ENCODE results near the gene KIF13A. TPM values are rescaled to one million over a fixed set of nuclear protein-coding genes. Genes with fewer than 3 reads are reported as not detected.
A peak's percentile ranks its signal among the peaks of the same experiment; 100 is the strongest.

KIF13A gene
- total RNA-seq, 1 donor from 2014 or later = 29.0 TPM

- no peaks in the 10 kb centered on the region for H3F3A ChIP-seq (ENCODE audit: low read depth)
- H2AFZ ChIP-seq (replicated peaks) = no peak overlapping the region
- H3K27me3 ChIP-seq = no peaks in the 10 kb centered on the region
- no peak overlapping the region for H3K27ac ChIP-seq
- Mint-ChIP-seq H3K4me3 (no peak overlapping the region), H3K9me3 (no peaks in the 10 kb centered on the region), H3K4me1 (no peaks in the 10 kb centered on the region), H3K27me3 (ENCODE audit: insufficient read depth, low read depth) (peaks cover 2% of the 10 kb centered on the region), H3K27ac (peak overlapping the region; percentile 21), H3K36me3 (no peaks in the 10 kb centered on the region)
- TF ChIP-seq EZH2 (IDR thresholded peaks at IDR 0.05) (no peak), EZH2phosphoT487 (IDR thresholded peaks at IDR 0.05) (no peak), CTCF (IDR thresholded peaks at IDR 0.05) (no peak)
- H3K4me2 ChIP-seq = no peak overlapping the region
- no peak overlapping the region for H3K9ac ChIP-seq
- no peaks in the 10 kb centered on the region for H3K4me1 ChIP-seq
- no peak overlapping the region for H3K4me3 ChIP-seq
- no peak for DNase-seq (ENCODE audit: low spot score)
- H3K9me3 ChIP-seq (ENCODE audit: low read depth) = no peaks in the 10 kb centered on the region
- H3K79me2 ChIP-seq (ENCODE audit: low read depth) = no peaks in the 10 kb centered on the region
- no peaks in the 10 kb centered on the region for H4K20me1 ChIP-seq (ENCODE audit: low read depth)
- no peaks in the 10 kb centered on the region for H3K36me3 ChIP-seq
Observed at GRCh38 chr6:17744019-17744756, 243.2 kb downstream of the KIF13A start.

GRCh38 chr6:17741507-17741906, 245.9 kb downstream of the KIF13A start:
- no peak overlapping the region for H3K27ac Mint-ChIP-seq
- Histone ChIP-seq H3K36me3 (no peaks in the 10 kb centered on the region), H3K79me2 (ENCODE audit: low read depth) (no peaks in the 10 kb centered on the region), H3K27ac (no peak overlapping the region), H3K27me3 (no peaks in the 10 kb centered on the region), H3F3A (ENCODE audit: low read depth) (no peaks in the 10 kb centered on the region), H2AFZ (replicated peaks) (no peak overlapping the region), H3K9me3 (ENCODE audit: low read depth) (no peaks in the 10 kb centered on the region), H3K4me3 (no peak overlapping the region), H3K4me2 (no peak overlapping the region), H3K9ac (no peak overlapping the region), H3K4me1 (no peaks in the 10 kb centered on the region), H4K20me1 (ENCODE audit: low read depth) (no peaks in the 10 kb centered on the region)
- no peak for DNase-seq (ENCODE audit: low spot score)
- H3K36me3 Mint-ChIP-seq = no peaks in the 10 kb centered on the region
- no peak overlapping the region for H3K4me3 Mint-ChIP-seq
- no peaks in the 10 kb centered on the region for H3K27me3 Mint-ChIP-seq (ENCODE audit: insufficient read depth, low read depth)
- TF ChIP-seq CTCF (IDR thresholded peaks at IDR 0.05) (no peak), EZH2phosphoT487 (IDR thresholded peaks at IDR 0.05) (no peak), EZH2 (IDR thresholded peaks at IDR 0.05) (no peak)
- peaks cover 14% of the 10 kb centered on the region for H3K9me3 Mint-ChIP-seq
- H3K4me1 Mint-ChIP-seq = no peaks in the 10 kb centered on the region

- no peak overlapping the region for H3K27ac ChIP-seq
- no peak overlapping the region for H3K9ac ChIP-seq
- peaks cover 17% of the 10 kb centered on the region for H3K9me3 Mint-ChIP-seq
- no peak overlapping the region for H3K27ac Mint-ChIP-seq
- no peaks in the 10 kb centered on the region for H3K79me2 ChIP-seq (ENCODE audit: low read depth)
- H3K9me3 ChIP-seq (ENCODE audit: low read depth) = no peaks in the 10 kb centered on the region
- H3K4me3 Mint-ChIP-seq = no peak overlapping the region
- H3K4me2 ChIP-seq = no peak overlapping the region
- H3K27me3 ChIP-seq = no peaks in the 10 kb centered on the region
- no peak for DNase-seq (ENCODE audit: low spot score)
- no peaks in the 10 kb centered on the region for H3K36me3 ChIP-seq
- H2AFZ ChIP-seq (replicated peaks) = no peak overlapping the region
- no peaks in the 10 kb centered on the region for H3K27me3 Mint-ChIP-seq (ENCODE audit: insufficient read depth, low read depth)
- no peaks in the 10 kb centered on the region for H3K4me1 Mint-ChIP-seq
- no peaks in the 10 kb centered on the region for H4K20me1 ChIP-seq (ENCODE audit: low read depth)
- H3K4me1 ChIP-seq = no peaks in the 10 kb centered on the region
- TF ChIP-seq CTCF (IDR thresholded peaks at IDR 0.05) (no peak), EZH2phosphoT487 (IDR thresholded peaks at IDR 0.05) (no peak), EZH2 (IDR thresholded peaks at IDR 0.05) (no peak)
- no peak overlapping the region for H3K4me3 ChIP-seq
- H3K36me3 Mint-ChIP-seq = no peaks in the 10 kb centered on the region
- H3F3A ChIP-seq (ENCODE audit: low read depth) = no peaks in the 10 kb centered on the region
Observed at GRCh38 chr6:17740559-17741220, 246.7 kb downstream of the KIF13A start.
